HL-60/S4 treated with phorbol 12-myristate 13-acetate at 8.2 ng/mL for 4 days and 3 days (cell line): ENCODE measurements around the gene OPA3.

Experiments used
- in situ Hi-C: fragments of 300-500 bp; cut with MboI; formaldehyde crosslinking; loops from 2 replicates; pipeline ENCODE4 v1.15.0; 2022; ENCODE audit warnings: low sequenced_read_pairs

OPA3 gene

DNA sequence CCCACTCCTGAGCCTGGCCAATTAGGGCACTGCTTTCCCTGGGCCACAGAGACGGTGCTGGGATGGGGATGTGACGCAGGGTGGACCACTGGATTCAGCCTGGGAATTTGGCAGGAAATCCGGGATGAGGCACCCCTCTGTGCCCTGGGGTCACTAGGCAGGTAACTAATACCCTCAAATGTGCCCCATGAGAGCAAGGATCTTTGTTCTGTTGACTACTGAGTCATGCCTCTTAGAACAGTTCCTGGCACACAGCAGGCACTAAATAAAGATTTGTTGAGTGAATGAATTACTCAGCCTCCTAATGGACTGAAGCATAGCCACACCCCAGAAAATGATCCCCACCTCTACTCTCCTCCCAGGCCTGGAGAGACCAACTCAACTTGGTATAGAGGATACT lies 15.9 kb downstream of the OPA3 start:
- in situ Hi-C loops, result no loop called here

GRCh38 chr19:45567609-45568008 lies 17.0 kb downstream of the OPA3 start:
- in situ Hi-C loops, result no loop called here

DNA sequence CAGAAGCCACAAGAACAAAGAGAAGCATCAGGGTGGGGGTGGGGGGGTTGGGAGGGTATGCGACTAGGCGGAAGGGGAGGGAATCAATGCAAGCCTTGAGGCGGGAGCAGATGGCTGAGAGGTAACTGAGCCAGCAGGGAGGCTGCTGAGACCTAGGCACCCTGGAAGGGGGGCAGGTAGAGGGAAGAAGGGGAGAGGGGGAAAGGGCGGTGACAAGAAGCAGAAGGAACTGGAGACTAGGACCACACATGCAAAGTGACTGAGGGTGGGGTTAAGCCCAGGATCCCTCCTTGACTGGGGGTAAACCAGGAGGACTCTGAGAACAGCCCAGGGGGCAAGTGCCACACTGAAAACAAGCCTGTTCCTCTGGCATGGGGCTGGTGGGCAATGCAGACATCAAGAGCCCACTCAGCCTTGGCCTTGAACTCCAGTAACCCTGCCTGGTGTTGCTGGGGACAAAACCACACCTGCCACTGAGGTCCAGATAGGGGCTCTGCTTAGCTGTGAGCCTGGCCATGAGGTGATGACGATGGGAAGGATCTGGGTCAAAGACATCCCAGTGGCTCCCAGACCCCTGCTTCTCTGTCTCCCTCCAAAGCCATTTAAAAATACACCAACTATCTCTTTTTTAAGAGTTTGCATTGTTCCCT lies 20.3 kb downstream of the OPA3 start:
- in situ Hi-C loops, result no loop called here

- in situ Hi-C loops, result no loop called here
Measured at GRCh38 chr19:45560686-45561085, 23.9 kb downstream of the OPA3 start.

- in situ Hi-C loops, result no loop called here
Measured at GRCh38 chr19:45560038-45560437, 24.6 kb downstream of the OPA3 start.

- in situ Hi-C loops, result no loop called here
Measured at GRCh38 chr19:45558399-45558878, 26.2 kb downstream of the OPA3 start.

- in situ Hi-C loops, result no loop called here
Measured at GRCh38 chr19:45556835-45557234, 27.8 kb downstream of the OPA3 start.

DNA sequence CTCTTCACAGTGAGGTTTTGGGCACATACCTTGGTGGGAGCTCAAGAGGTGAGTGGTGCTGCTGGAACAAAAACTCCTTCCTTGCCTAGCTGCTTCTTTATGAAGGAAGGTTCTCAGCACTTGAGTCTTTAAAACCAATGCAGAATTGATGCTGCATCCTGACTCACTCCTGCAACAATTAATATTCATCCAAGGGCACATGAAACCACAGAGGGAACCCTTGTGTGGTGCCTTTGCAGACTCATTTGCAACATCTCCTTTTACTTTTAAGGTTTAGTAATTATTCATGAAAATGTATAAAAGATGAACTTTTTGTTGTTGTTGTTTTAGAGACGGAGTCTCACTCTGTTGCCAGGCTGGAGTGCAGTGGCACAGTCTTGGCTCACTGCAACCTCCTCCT lies 30.1 kb downstream of the OPA3 start:
- in situ Hi-C loops, result no loop called here

GRCh38 chr19:45553464-45553863 lies 31.1 kb downstream of the OPA3 start:
- in situ Hi-C loops, result no loop called here

GRCh38 chr19:45547965-45548609 lies 36.5 kb downstream of the OPA3 start:
- in situ Hi-C loops, result no loop called here

- in situ Hi-C loops, result no loop called here
Measured at GRCh38 chr19:45547211-45547770, 37.3 kb downstream of the OPA3 start.

DNA sequence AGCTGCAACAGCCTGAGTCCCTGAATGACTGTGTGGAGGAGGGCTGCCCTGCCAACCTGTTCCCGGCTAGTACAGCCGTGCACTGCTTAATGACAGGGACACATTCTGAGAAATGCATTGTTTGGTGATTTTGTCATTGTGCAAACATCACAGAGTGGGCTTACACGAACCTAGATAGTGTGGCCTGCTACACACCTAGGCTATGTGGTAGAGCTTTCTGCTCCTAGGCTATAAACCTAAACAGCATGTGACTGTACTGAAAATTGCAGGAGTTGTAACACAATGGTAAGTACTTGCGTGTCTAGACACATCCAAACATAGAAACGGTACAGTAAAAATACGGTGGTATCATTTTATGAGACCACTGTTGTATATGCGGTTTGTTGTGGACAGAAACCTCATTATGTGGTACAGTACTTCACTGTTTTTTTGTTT lies 42.4 kb downstream of the OPA3 start:
- in situ Hi-C loops, result no loop called here

GRCh38 chr19:45539459-45539858 lies 45.1 kb downstream of the OPA3 start:
- in situ Hi-C loops, result no loop called here

DNA sequence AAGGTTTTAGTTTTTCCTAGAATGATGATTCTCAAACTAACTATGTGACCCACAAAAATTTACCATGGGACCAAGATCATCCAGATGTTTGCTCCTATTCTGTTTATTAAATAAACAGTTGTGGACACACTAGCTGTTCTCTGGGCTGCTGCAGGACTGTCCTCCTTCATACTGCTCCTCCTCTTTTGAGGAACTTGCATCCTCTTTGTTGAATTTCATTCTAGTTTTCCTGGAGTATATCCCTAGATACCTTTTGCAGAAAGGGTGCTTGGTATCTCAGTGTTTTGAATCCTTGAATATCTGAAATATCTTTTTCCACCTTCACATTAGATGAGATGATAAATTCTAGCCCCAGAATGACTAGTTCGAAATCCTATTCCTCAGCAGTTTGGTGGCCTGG lies 53.3 kb downstream of the OPA3 start:
- in situ Hi-C loops, result no loop called here

- in situ Hi-C loops, result no loop called here
Measured at GRCh38 chr19:45529420-45529785, 55.2 kb downstream of the OPA3 start.

GRCh38 chr19:45528744-45529419 lies 55.7 kb downstream of the OPA3 start:
- in situ Hi-C loops, result no loop called here

GRCh38 chr19:45528149-45528743 lies 56.4 kb downstream of the OPA3 start:
- in situ Hi-C loops, result no loop called here

GRCh38 chr19:45527731-45528130 lies 56.9 kb downstream of the OPA3 start:
- in situ Hi-C loops, result no loop called here

DNA sequence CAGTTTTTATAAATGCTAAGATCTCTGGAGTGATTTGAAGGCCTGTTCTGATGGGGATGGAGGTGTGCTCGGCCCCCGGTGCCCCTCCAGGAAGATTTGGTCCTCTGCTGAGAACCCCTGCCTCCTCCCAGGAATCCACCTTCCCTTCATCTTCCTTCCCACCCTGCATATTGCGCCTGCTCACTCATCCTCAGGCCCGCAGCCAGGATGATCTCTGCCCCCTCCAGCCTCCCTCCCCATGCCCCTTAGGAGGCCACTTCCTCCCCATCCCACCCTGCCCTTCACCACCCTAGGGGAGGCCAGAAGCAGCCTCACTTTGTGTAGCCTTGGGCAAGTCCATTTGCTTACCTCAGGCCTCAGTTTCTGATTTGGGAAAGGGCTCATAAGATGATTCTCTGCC lies 57.6 kb downstream of the OPA3 start:
- in situ Hi-C loops, result no loop called here

DNA sequence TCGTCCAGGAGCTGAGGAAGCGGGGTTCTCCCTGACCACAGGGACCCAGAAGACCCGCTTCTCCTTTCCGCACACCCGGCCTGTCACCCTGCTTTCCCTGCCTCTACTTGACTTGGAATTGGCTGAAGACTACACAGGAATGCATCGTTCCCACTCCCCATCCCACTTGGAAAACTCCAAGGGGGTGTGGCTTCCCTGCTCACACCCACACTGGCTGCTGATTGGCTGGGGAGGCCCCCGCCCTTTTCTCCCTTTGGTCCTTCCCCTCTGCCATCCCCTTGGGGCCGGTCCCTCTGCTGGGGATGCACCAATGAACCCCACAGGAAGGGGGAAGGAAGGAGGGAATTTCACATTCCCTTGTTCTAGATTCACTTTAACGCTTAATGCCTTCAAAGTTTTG lies 58.5 kb downstream of the OPA3 start:
- in situ Hi-C loops, result no loop called here

DNA sequence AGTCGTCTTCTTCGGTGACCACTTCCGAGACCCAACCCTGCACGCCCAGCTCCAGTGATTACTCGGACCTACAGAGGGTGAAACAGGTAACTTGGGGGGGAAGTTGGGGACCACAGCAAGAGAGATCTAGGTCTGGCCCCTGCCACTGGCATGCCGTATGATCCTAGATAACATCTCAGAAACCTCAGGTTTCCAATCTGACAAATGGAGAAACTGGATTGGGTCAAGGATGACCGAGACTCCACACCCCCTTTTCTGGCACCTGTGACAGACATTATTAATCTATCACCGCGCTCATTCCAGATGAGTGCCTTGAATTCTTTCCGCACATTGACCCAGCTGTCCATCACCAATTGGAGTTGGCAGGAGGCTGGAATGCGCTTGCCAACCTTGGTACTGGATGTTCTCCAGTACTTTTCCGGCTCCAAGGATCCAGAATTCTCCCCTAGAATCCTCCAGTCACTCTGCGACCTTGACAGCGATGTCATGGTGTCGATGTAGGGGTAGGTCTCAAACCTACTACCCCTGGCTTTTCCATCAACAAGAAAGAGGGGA lies 60.0 kb downstream of the OPA3 start:
- in situ Hi-C loops, result no loop called here
